NCI-H524 (cell line): ENCODE data around the gene SLC17A7.
A peak's percentile ranks its signal among the peaks of the same experiment; 100 is the strongest.

Experiments used
- DNase-seq, 2 experiments: peaks; one replicate each; lab custom pipeline; 2025; lab: John Stamatoyannopoulos, UW

Gene SLC17A7

GRCh38 chr19:49408816-49409440, 32.4 kb downstream of the SLC17A7 start:
- no peak for DNase-seq

DNA sequence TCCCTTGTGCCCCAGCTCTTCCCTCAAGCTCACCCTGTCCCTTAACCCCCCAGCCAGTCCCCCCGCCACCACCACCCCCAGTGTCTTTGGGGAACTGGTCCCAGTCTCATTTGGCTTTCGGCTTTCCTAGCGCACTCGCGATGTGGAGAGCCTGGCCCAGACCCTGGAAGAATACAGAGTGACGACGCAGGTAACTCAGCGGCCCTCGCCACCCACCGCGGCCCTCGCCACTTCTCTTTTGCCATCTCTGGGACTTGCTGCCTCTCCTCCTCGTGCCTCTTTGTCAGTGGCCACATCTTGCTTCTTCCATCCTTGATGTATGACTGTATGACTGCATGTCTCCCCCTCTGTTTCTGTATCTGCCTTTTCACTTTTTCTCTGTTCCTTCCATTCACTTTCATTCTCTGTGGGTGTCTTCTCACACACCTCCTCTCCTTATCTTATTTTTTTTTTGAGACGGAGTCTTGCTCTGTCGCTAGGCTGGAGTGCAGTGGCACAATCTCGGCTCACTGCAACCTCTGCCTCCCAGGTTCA, 33.8 kb downstream of the SLC17A7 start:
- DNase-seq, result no peak

- no peak for DNase-seq
Measured at GRCh38 chr19:49407079-49407478, 34.2 kb downstream of the SLC17A7 start.

GRCh38 chr19:49403404-49404187, 37.7 kb downstream of the SLC17A7 start:
- DNase-seq, result peak; percentile 98 to 100

- no peak for DNase-seq
Measured at GRCh38 chr19:49400029-49400428, 41.3 kb downstream of the SLC17A7 start.

DNA sequence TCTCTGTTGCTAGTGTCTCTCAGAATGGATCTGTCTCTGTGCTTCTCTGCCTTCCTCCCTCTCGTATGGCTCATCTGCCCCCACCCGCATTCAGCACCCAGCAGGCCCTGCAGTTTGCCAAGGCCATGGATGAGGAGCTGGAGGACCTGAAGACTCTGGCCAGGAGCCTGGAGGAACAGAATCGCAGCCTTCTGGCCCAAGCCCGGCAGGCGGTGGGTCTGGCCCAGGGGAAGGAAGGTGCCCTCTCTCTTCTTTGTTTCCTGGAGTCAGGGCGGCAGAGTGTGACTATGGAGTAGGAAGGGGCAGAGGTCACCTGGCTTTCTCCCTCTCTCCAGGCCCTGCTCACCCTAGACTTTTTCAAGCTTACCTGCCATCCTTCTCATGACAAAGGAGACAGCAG, 42.4 kb downstream of the SLC17A7 start:
- DNase-seq, result no peak

GRCh38 chr19:49398001-49398615, 43.2 kb downstream of the SLC17A7 start:
- DNase-seq, result no peak

DNA sequence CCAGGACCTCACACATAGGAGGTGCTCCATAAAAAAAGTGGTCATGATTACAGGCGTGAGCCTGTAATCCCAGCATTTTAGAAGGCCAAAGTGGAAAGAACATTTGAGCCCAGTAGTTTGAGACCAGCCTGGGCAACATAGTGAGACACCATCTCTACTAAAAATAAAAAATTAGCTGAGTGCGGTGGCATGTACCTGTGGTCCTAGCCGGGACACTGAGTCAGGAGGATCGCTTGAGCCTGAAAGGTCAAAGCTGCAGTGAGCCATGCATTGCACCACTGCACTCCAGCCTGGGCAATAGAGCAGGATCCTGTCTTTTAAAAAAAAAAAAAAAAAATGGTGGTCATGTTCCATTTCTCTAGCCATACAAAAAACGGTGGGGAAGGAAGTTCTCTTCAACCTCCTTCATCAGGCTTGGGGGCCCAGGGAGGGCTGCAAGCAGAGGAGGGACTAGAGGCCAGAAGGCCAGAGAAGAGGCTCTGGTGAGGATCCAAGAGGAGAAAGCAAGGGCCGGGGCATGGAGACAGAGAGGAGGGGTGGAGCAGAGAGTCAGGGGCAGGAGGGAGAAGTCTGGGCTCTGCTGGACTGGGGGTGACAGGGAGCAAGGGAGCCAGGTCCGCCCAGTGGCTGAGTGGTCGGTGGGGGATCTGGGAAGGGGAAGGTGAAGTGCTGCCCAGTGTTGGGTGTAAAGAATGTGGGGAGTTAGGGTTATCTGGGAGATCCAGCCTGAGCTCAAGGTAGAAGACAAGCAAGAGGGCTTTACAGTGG, 44.4 kb downstream of the SLC17A7 start:
- DNase-seq, result no peak

DNA sequence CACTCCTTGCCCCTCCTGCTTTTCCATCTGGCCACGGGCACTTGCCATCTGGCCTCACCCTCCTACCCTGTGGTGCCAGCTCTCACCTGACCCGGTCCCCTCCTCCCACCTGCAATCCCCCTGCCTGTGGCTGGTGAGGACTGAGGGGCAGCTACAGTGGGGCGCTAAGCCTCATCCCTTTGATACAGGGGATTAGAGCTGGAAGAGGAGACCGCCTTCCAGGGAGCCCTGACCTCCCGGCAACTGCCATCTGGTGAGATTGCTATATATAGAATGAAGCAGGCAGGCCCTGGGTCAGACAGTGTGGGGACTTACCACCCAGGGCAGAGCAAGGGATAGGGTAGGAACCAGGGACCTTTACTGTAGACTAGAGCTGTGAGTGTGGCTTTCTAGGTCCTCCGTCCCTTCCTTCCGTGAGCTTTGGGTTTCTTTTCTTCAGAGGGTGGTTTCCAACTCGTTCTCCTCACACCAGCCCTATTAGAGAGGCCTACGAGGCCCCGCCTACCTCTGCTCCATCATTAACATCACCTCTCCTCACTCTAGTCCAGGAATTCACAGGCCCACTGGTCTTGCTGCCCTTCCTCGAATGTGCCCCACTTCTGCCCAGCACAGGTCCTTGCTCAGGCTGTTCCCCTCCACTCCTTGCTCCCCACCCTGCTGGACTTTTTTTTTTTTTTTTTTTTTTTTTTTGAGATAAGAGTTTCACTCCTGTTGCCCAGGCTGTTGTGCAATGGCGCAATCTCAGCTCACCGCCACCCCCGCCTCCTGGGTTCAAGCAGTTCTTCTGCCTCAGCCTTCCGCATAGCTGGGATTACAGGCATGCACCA, 45.5 kb downstream of the SLC17A7 start:
- DNase-seq, result peak; percentile 96 to 98

GRCh38 chr19:49393881-49394280, 47.4 kb downstream of the SLC17A7 start:
- no peak for DNase-seq

GRCh38 chr19:49391581-49392399, 49.5 kb downstream of the SLC17A7 start:
- peak; percentile 87 to 93 for DNase-seq

- DNase-seq, result peak; percentile 97 to 99
Measured at GRCh38 chr19:49390929-49391359, 50.4 kb downstream of the SLC17A7 start.

DNA sequence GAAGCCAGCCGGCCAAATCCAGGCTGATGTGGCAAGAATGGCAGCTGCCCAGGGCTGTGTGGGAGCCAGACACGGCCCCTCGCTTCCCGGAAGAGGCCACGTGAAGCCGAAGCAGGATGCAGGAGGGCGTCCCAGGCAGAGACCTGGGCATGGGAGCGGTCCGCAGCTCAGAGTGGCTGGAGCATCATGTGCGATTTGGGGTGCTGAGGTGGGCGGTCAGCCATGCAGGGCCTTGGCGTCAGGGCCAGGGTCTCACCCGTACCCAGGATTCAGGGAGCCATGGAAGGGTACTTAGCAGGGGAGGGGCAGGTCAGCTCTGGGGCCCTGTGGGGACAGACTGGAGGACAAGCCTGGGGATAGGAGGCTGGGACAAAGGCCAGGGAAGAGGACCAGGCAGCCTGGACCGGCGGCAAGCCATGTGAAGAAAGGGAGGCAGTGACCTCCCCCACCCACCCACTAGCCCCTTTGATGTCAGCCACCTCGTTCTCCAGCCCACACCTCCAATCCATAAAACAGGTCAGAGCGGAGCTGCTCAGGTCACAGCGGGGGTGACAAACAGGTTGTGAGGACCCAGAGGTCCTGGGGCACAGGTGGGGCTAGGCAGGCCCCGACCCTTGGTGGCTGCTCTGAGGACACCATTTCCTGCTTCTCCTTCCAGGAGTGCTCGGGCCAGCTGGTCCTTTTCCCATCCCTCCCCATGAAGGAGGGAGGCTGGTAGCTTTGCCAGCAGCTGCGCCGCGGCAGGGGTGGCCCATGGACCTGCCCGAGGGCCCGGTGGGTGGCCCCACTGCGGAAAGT, 51.0 kb downstream of the SLC17A7 start:
- DNase-seq, result peak in 1 of 2 experiments; percentile 94

DNA sequence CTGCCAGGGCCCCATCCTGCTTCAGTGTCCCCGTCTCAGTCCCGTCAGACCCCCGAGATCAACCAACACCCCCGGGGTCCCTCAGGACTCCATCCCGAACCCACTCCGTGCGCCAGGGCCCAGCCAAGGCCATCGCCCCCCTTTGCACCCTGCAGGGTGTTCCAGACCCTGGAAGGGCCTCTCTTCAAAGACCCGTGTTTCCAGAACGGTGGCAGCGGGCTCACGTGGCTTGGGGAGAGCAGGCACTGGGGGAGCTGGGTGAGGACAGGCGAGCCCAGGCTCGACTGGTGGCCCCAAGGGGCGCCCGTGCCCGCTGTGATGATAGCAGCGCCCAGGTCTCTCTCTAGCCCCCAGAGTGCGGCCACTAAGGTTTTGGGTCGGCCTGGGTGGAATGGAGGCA, 51.9 kb downstream of the SLC17A7 start:
- no peak for DNase-seq

DNA sequence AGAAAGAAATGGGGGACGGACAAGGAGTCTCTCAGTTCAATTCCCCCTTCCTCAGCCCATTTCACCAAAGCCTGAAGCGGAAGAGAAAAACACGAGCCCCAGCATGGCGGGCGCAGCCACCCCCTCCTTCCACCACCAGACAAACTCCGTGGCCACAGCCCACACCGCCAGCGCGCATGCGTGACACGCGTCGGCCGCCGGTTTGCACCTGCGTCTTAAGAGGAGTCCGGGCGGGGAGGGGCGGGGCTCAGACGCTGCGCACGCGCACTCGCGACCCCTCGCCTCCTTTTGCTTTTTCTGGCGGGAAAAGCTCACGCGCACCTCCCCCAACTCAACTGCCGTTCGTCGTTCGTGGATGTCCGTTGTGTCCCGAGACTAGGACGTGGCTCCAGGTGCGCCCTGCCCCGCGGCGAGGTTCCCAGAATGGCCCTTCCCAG, 53.4 kb downstream of the SLC17A7 start, which contains the start of gene KASH5:
KASH5 (plus strand) TSS at position 314 of the 437 bp plus-strand sequence. CDS start 2,635 bp downstream, outside the sequence.
- DNase-seq, result no peak

DNA sequence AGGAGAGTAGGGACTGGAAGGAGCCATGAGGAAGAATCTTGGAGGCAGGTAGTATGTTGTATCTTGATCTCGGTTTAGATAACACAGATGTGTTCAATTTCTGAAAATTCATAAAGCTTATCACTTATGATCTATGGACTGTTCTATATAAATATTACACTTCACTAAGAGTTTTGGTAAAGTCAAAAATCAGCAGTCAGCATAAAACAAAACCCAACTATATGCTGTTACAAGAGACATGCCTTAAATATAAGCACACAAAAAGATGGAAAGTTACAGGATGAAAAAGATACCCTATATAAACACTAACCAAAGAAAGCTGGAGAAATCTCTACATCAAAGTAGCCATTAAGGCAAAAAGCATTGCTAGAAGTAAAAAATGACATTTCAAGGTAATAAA, 57.7 kb downstream of the SLC17A7 start:
- no peak for DNase-seq

DNA sequence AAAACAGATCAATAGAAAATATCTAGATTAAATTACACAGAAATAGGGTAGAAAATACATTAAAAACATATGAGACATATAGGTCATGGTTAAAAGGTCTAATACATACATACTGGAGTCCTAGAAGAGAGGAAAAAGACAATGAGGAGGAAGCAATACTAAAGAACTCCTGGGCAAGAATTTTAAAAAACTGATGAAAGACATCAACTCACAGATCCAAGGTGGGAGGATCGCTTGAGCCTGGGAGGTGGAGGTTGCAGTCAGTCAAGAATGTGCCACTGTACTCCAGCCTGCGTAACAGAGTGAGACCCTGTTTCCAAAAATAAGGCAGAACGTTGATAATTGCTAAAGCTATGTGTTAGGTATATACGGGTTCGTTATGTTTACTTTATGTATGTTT, 58.7 kb downstream of the SLC17A7 start:
- no peak for DNase-seq

DNA sequence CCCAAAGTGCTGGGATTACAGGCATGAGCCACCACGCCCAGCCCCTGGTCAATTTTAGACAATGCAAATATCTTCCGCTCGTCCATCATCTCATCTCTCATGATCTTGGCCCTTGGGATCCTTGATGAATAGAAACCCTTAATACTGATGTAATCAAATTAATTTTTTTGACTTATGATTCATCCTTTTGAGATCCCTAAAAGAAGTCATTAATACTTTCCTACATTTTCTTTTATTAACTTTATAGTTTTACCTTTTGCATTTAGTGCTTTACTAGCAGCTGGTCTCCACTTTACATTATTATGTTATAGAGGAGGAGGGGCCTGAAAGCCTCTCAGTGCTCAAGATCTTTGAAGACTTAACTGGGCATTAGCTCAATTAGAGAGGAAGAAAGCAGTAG, 60.9 kb downstream of the SLC17A7 start:
- no peak for DNase-seq
